ENCODE results near the gene SMAP1.

DNA sequence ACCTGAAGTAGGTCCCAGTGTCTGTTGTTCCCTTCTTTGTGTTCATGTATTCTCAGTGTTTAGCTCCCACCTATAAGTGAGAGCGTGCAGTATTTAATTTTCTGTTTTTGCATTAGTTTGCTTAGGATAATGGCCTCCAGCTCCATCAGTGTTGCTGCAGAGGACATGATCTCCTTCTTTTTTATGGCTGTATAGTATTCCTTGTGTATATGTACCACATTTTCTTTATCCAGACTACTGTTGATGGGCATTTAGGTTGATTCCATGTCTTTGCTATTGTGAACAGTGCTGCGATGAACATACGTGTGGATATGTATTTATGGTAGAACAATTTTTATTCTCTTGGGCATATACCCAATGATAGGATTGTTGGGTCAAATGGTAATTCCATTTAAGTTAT lies 163.7 kb downstream of the SMAP1 start:
- TF ChIP-seq, protein P1, sequence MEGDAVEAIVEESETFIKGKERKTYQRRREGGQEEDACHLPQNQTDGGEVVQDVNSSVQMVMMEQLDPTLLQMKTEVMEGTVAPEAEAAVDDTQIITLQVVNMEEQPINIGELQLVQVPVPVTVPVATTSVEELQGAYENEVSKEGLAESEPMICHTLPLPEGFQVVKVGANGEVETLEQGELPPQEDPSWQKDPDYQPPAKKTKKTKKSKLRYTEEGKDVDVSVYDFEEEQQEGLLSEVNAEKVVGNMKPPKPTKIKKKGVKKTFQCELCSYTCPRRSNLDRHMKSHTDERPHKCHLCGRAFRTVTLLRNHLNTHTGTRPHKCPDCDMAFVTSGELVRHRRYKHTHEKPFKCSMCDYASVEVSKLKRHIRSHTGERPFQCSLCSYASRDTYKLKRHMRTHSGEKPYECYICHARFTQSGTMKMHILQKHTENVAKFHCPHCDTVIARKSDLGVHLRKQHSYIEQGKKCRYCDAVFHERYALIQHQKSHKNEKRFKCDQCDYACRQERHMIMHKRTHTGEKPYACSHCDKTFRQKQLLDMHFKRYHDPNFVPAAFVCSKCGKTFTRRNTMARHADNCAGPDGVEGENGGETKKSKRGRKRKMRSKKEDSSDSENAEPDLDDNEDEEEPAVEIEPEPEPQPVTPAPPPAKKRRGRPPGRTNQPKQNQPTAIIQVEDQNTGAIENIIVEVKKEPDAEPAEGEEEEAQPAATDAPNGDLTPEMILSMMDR (IDR thresholded peaks at IDR 0.05 in 4 of 5, conservative IDR thresholded peaks at IDR 0.05 in 1 of 5), result no peak
- no peak for TF ChIP-seq POLR2A (IDR thresholded peaks at IDR 0.05)
